ENCODE results near the gene PSTPIP1. TPM values are rescaled to one million over a fixed set of nuclear protein-coding genes. Genes with fewer than 3 reads are reported as not detected.

PSTPIP1 gene
- total and polyA plus RNA-seq, 2 of the 8 experiments (the other 6 are each of a cell fraction or from before 2014, with no cell fraction given) = 1.6 to 1.8 TPM

GRCh38 chr15:77075528-77075927 is 80.6 kb downstream of the PSTPIP1 start:
- H3K79me2 ChIP-seq (ENCODE audit: control insufficient read depth in 1 of 2, insufficient read depth in 2 of 2, low read length in 2 of 2) = no peaks in the 10 kb centered on the region
- H3K23me2 ChIP-seq (ENCODE audit: low read depth, low read length) = no peaks in the 10 kb centered on the region; the same call in 1 of the 2 replicates
- no peak overlapping the region for H3K23ac ChIP-seq (ENCODE audit: insufficient read length)
- no peak overlapping the region for H4K5ac ChIP-seq (ENCODE audit: insufficient read length, low read depth, low read length)
- H4K91ac ChIP-seq (replicated peaks; ENCODE audit: insufficient read length, low read length) = no peak overlapping the region
- WGBS, 2 experiments (ENCODE audit: extremely low coverage in 1 of 2, insufficient coverage in 1 of 2, insufficient read length in 1 of 2, insufficient replicate concordance in 2 of 2, low coverage in 1 of 2, low lambda C conversion rate in 2 of 2, missing lambda C conversion rate in 1 of 2) = 88% methylated on average over 9 of the region's 9 CpGs; no CpG with 5 or more reads in 1 of the 2 experiments
- no peak overlapping the region for H3K4me2 ChIP-seq (ENCODE audit: insufficient read depth in 1 of 2, low read depth in 2 of 2, low read length in 2 of 2)
- no peak overlapping the region for H3K4ac ChIP-seq (replicated peaks; ENCODE audit: insufficient read length, low read depth, low read length)
- CTCF ChIA-PET (ENCODE audit: partially characterized antibody) = interaction anchor here (0.9 kb wide), 1 partner anchor 37 kb away, joined by 3 read pairs; no protein-coding TSS in a partner anchor
- no peak overlapping the region for H2BK15ac ChIP-seq (ENCODE audit: low read length)
- no peak overlapping the region for H2BK120ac ChIP-seq (replicated peaks; ENCODE audit: low read depth, low read length)
- no peak overlapping the region for H2BK5ac ChIP-seq (ENCODE audit: low read depth, low read length)
- no peak overlapping the region for H2BK12ac ChIP-seq (ENCODE audit: low read depth, low read length)
- no peaks in the 10 kb centered on the region for H3K79me1 ChIP-seq (ENCODE audit: low read depth, low read length)
- no peak overlapping the region for H3K9ac ChIP-seq (replicated peaks in 1 of 4; ENCODE audit: extremely low read depth in 1 of 4, low read depth in 3 of 4, low read length in 3 of 4)
- POLR2A ChIA-PET (ENCODE audit: partially characterized antibody) = no interaction called here
- no peak overlapping the region for H3K27ac ChIP-seq (ENCODE audit: low read depth, low read length)
- no peak overlapping the region for H2AFZ ChIP-seq (ENCODE audit: low read length)
- DNase-seq (ENCODE audit: low read depth in 1 of 2, low spot score in 2 of 2) = no peak
- no peak overlapping the region for H2BK20ac ChIP-seq (ENCODE audit: low read length)
- no peaks in the 10 kb centered on the region for H3K9me3 ChIP-seq (ENCODE audit: insufficient read depth in 2 of 2, low read depth in 1 of 2, low read length in 1 of 2)
- peaks cover 0 to 4% (median 0%) of the 10 kb centered on the region in 4 experiments; a peak in 3 of 7 replicates for H3K4me1 ChIP-seq (replicated peaks in 1 of 4; ENCODE audit: control insufficient read depth in 3 of 4, insufficient read depth in 4 of 4, low read length in 3 of 4)
- no peaks in the 10 kb centered on the region for H4K20me1 ChIP-seq (replicated peaks in 1 of 2; ENCODE audit: control insufficient read depth in 1 of 2, insufficient read depth in 2 of 2, low read length in 2 of 2)
- no peak overlapping the region for H3K56ac ChIP-seq (replicated peaks; ENCODE audit: insufficient read length, low read depth, low read length)
- no peaks in the 10 kb centered on the region for H3K27me3 ChIP-seq (replicated peaks in 1 of 4; ENCODE audit: control insufficient read depth in 3 of 4, extremely low read depth in 1 of 4, insufficient read depth in 3 of 4, low read length in 3 of 4)
- no peak overlapping the region for H3K18ac ChIP-seq (ENCODE audit: extremely low read depth, low read length)
- no peaks in the 10 kb centered on the region for H3K36me3 ChIP-seq (ENCODE audit: control insufficient read depth in 2 of 4, insufficient read depth in 4 of 4, low read length in 3 of 4)
- H3K14ac ChIP-seq (ENCODE audit: insufficient read length) = no peak overlapping the region
- H3K4me3 ChIP-seq (ENCODE audit: extremely low read depth in 1 of 4, insufficient read depth in 2 of 4, low read depth in 3 of 4, low read length in 4 of 4) = no peak overlapping the region
- no peak overlapping the region for H2AK5ac ChIP-seq (ENCODE audit: low read depth, low read length)
- H4K8ac ChIP-seq (ENCODE audit: extremely low read depth, insufficient read depth, low read length) = no peak overlapping the region
- no peak for FAIRE-seq
- TF ChIP-seq BACH1 (IDR thresholded peaks at IDR 0.05; ENCODE audit: low read length) (no peak), POLR2A (IDR thresholded peaks at IDR 0.05; ENCODE audit: control extremely low read depth in 1 of 2, low read depth in 2 of 2, low read length in 2 of 2) (no peak), CREB1 (IDR thresholded peaks at IDR 0.05) (no peak), CTCF (IDR thresholded peaks at IDR 0.05; ENCODE audit: control extremely low read depth in 1 of 3, insufficient read depth in 1 of 3, low read depth in 1 of 3, low read length in 3 of 3) (no peak), E2F6 (IDR thresholded peaks at IDR 0.05) (no peak), RBBP5 (IDR thresholded peaks at IDR 0.05; ENCODE audit: borderline replicate concordance, low read depth, low read length) (no peak), RFX5 (IDR thresholded peaks at IDR 0.05; ENCODE audit: borderline replicate concordance, low read depth, low read length) (no peak), HDAC6 (IDR thresholded peaks at IDR 0.05; ENCODE audit: low read depth, low read length) (no peak), JUND (IDR thresholded peaks at IDR 0.05; ENCODE audit: low read length) (no peak), SIRT6 (IDR thresholded peaks at IDR 0.05; ENCODE audit: low read length) (no peak), SRF (IDR thresholded peaks at IDR 0.05; ENCODE audit: low read depth, low read length) (no peak), CBX8 (IDR thresholded peaks at IDR 0.05; ENCODE audit: borderline replicate concordance, low read depth, low read length) (no peak), JUN (IDR thresholded peaks at IDR 0.05; ENCODE audit: low read depth, low read length) (no peak)
